Colonic mucosa (tissue), 4 donors: ENCODE results near the gene DOC2A. TPM values are rescaled to one million over a fixed set of nuclear protein-coding genes. Genes with fewer than 3 reads are reported as not detected.

Experiments used
- DNase-seq: peaks from one replicate; pipeline ENCODE4 v3.0.0-alpha.2; 2020
- H3K27ac ChIP-seq: fragments of 200-600 bp; one replicate; pipeline ENCODE4 v1.8.0; 2021
- H3K27me3 ChIP-seq: fragments of 200-600 bp; one replicate; pipeline ENCODE4 v1.8.0; 2021
- H3K36me3 ChIP-seq: fragments of 200-600 bp; one replicate; pipeline ENCODE4 v1.8.0; 2021
- H3K4me1 ChIP-seq: fragments of 200-600 bp; one replicate; pipeline ENCODE4 v1.8.0; 2021; ENCODE audit warnings: mild to moderate bottlenecking
- H3K4me3 ChIP-seq: fragments of 200-600 bp; one replicate; pipeline ENCODE4 v1.8.0; 2021
- H3K9ac ChIP-seq, 2 donors: one replicate each; pipeline ENCODE4 v1.7.0; 2013; ENCODE audit warnings: control low read depth in 2 of 2, low read depth in 2 of 2, low read length in 2 of 2
- H3K9me3 ChIP-seq: fragments of 200-600 bp; one replicate; pipeline ENCODE4 v1.8.0; 2021
- CTCF ChIP-seq: fragments of 200-600 bp; IDR thresholded peaks from one replicate; pipeline ENCODE4 v1.8.0; 2022; ENCODE audit warnings: antibody characterized with exemption, mild to moderate bottlenecking
- intact Hi-C: fragments of 100-400 bp; cut with DNase I; formaldehyde crosslinking; loops from one replicate; pipeline ENCODE4 v1.14.1; 2022
- total RNA-seq, 2 donors: library from RNA; stranded (reverse); fragmentation: NEBNext Ultra II Directional in 1 of 2; extraction: Animal tissue kit (Norgen Biotek cat#: 25700) in 1 of 2; gene quantifications; one replicate each; pipeline ENCODE4 v1.2.1, GENCODE V29; 2021
- donor health status: healthy.
- donor health status: DM: no; HTN: no; CAD: no.
- donor health status: DM: no; HTN: no; CAD: no.

Gene DOC2A
- total RNA-seq, 2 donors from 2014 or later, result 4.8 to 12.9 TPM

- no peak overlapping the region for H3K9ac ChIP-seq
- TF ChIP-seq CTCF, result no peak
- no peaks in the 10 kb centered on the region for H3K36me3 ChIP-seq
- DNase-seq, result no peak
- intact Hi-C loops, result no loop called here
- no peaks in the 10 kb centered on the region for H3K9me3 ChIP-seq
- no peak overlapping the region for H3K27ac ChIP-seq
- H3K27me3 ChIP-seq, result no peaks in the 10 kb centered on the region
- no peak overlapping the region for H3K4me3 ChIP-seq
- H3K4me1 ChIP-seq, result peaks cover 4% of the 10 kb centered on the region
Measured at GRCh38 chr16:30000735-30001631, 9.8 kb downstream of the DOC2A start.

- intact Hi-C loops, result no loop called here
- Histone ChIP-seq H3K4me3 (no peak overlapping the region), H3K36me3 (no peaks in the 10 kb centered on the region), H3K4me1 (peaks cover 4% of the 10 kb centered on the region), H3K27me3 (no peaks in the 10 kb centered on the region), H3K9me3 (no peaks in the 10 kb centered on the region), H3K27ac (no peak overlapping the region), H3K9ac (no peak overlapping the region)
- TF ChIP-seq CTCF, result no peak
- DNase-seq, result no peak
Measured at GRCh38 chr16:29999605-30000004, 11.2 kb downstream of the DOC2A start.

- Histone ChIP-seq H3K4me3 (peak overlapping the region; percentile 78), H3K9me3 (no peaks in the 10 kb centered on the region), H3K27ac (peak overlapping the region; percentile 94), H3K27me3 (no peaks in the 10 kb centered on the region), H3K9ac (peak overlapping the region; percentile 52 to 95), H3K36me3 (no peaks in the 10 kb centered on the region), H3K4me1 (peaks cover 4% of the 10 kb centered on the region)
- DNase-seq, result no peak
- intact Hi-C loops, result no loop called here
- no peak for TF ChIP-seq CTCF
Measured at GRCh38 chr16:29996766-29997250, 14.0 kb downstream of the DOC2A start.

GRCh38 chr16:29995911-29996765 is 14.7 kb downstream of the DOC2A start, which contains the start of gene INO80E:
Gene INO80E (plus strand): TSS chr16:29996241. CDS start chr16:29996311, 70 bp downstream.
- Histone ChIP-seq H3K27ac (peak within 1 kb of the TSS; percentile 94), H3K9me3 (no peaks in the 10 kb centered on the region), H3K27me3 (no peaks in the 10 kb centered on the region), H3K36me3 (no peaks in the 10 kb centered on the region), H3K9ac (peak within 1 kb of the TSS; percentile 77 to 95), H3K4me3 (peak within 1 kb of the TSS; percentile 78), H3K4me1 (peaks cover 4% of the 10 kb centered on the region)
- TF ChIP-seq CTCF, result no peak
- intact Hi-C loops, result no loop called here
- DNase-seq, result peak; percentile 99

- Histone ChIP-seq H3K36me3 (no peaks in the 10 kb centered on the region), H3K4me1 (peaks cover 4% of the 10 kb centered on the region), H3K9me3 (no peaks in the 10 kb centered on the region), H3K27ac (peak within 1 kb of the TSS; percentile 94), H3K4me3 (peak within 1 kb of the TSS; percentile 78), H3K27me3 (no peaks in the 10 kb centered on the region), H3K9ac (peak within 1 kb of the TSS; percentile 77 to 95)
- TF ChIP-seq CTCF, result no peak
- intact Hi-C loops, result no loop called here
- peak; percentile 90 for DNase-seq
Measured at GRCh38 chr16:29995324-29995910, 15.4 kb downstream of the DOC2A start, which contains the start of gene HIRIP3. Gene HIRIP3 (minus strand): TSS chr16:29995617. CDS start chr16:29995605, 12 bp downstream.
